ENCODE data around the gene ZBTB49.

DNA sequence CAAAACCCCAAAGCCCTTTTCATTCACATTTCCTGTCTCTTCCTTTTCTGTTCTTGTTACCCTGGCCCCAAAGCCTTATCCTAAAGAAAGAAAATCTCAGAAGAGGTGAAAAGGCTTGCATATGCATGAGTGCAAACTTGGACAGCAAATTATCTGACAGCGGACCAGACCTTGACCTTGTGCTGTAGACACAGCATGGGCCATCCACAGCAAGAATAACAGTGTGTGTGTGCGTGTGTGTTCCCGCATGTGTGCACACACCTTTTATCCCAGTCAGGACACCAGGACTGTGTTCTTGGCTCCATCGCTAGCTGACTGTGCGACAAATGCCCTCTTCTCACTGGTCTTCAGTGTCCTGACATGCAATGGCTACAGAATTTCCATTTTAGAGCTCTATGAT is 35.3 kb downstream of the ZBTB49 start:
- TF ChIP-seq, protein P1, sequence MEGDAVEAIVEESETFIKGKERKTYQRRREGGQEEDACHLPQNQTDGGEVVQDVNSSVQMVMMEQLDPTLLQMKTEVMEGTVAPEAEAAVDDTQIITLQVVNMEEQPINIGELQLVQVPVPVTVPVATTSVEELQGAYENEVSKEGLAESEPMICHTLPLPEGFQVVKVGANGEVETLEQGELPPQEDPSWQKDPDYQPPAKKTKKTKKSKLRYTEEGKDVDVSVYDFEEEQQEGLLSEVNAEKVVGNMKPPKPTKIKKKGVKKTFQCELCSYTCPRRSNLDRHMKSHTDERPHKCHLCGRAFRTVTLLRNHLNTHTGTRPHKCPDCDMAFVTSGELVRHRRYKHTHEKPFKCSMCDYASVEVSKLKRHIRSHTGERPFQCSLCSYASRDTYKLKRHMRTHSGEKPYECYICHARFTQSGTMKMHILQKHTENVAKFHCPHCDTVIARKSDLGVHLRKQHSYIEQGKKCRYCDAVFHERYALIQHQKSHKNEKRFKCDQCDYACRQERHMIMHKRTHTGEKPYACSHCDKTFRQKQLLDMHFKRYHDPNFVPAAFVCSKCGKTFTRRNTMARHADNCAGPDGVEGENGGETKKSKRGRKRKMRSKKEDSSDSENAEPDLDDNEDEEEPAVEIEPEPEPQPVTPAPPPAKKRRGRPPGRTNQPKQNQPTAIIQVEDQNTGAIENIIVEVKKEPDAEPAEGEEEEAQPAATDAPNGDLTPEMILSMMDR (IDR thresholded peaks at IDR 0.05), result no peak
- TF ChIP-seq POLR2A (IDR thresholded peaks at IDR 0.05), result no peak
